ENCODE data around the gene BRAT1.

DNA sequence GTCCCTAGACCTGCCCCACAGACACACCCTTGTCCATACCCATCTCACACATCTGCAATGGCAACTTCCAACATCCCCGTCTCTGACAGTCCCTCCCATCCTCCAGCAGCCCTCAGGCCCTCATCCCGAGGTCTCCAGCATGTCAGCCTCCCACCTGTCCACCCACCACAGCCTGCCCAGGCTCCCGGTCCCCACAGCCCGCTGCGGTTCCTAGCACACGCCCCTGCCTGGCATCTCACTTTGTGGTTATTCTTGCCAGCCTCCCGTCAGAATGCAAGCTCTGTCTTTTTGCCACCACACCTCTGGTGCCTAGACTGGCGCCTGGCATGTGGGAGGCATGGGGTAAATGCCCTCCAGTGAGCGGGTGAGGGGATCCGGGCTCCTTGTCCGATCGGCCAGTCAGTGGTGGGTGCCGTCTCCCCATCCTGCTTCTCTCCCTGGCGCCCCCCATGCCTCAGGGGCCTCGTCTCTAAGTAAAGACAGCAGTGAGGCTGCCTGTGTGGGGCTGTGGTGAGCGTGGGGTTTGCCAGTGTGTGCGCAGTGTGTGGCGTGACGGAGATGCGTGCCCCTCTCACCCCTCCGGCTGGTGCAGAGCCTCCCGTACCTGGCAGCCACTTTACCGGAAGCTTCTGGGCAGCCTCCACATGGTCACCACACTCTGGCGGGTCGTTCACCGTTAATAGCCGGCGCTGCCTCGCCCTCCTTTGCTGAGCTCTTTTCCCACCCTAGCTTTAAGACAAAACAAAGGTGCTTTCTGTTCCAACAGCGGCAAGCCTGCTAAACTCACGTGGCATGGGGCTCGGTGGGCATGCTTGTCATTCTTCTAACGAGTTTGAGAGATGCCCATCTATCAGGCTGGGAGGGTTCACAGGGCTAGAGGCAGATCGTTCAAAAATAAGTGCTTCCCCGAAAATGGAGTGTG lies 48.0 kb upstream of the BRAT1 start:
- TF ChIP-seq, protein P1, sequence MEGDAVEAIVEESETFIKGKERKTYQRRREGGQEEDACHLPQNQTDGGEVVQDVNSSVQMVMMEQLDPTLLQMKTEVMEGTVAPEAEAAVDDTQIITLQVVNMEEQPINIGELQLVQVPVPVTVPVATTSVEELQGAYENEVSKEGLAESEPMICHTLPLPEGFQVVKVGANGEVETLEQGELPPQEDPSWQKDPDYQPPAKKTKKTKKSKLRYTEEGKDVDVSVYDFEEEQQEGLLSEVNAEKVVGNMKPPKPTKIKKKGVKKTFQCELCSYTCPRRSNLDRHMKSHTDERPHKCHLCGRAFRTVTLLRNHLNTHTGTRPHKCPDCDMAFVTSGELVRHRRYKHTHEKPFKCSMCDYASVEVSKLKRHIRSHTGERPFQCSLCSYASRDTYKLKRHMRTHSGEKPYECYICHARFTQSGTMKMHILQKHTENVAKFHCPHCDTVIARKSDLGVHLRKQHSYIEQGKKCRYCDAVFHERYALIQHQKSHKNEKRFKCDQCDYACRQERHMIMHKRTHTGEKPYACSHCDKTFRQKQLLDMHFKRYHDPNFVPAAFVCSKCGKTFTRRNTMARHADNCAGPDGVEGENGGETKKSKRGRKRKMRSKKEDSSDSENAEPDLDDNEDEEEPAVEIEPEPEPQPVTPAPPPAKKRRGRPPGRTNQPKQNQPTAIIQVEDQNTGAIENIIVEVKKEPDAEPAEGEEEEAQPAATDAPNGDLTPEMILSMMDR (IDR thresholded peaks at IDR 0.05; ENCODE audit: low read length): no peak
- no peak for TF ChIP-seq EZH2 (optimal IDR thresholded peaks at IDR 0.05; ENCODE audit: low read depth, low read length)
